SK-N-SH (cell line): ENCODE data around the gene NELFB. TPM values are rescaled to one million over a fixed set of nuclear protein-coding genes. Genes with fewer than 3 reads are reported as not detected.

Experiments used
- CTCF ChIA-PET: fragments of 300-600, 350-600 bp; formaldehyde crosslinking; extraction: SDS; loops from one replicate; lab custom pipeline; 2021; lab: Yijun Ruan, JAX
- POLR2A ChIA-PET: fragments of 350-600 bp; sonication (Branson Sonifier 250); formaldehyde crosslinking; extraction: SDS; loops from one replicate; lab custom pipeline; 2020; ENCODE audit warnings: antibody characterized with exemption, inconsistent platforms; lab: Yijun Ruan, JAX
- DNase-seq: peaks from one replicate; pipeline ENCODE4 v3.0.0; 2012
- H2AFZ ChIP-seq: fragments of 200-600 bp; sonication (generic); 2 replicates; pipeline ENCODE4 v1.8.1; 2016; ENCODE audit warnings: antibody characterized with exemption, mild to moderate bottlenecking, low read depth
- H3F3A ChIP-seq: fragments of 200-600 bp; sonication (generic); replicated peaks from 2 replicates; pipeline ENCODE3; 2016; ENCODE audit warnings: antibody characterized with exemption, mild to moderate bottlenecking; ENCODE audit not compliant: insufficient read depth
- H3K27ac ChIP-seq, 2 experiments: fragments of 200-500 bp in 1 of 2; fragments of 200-600 bp in 1 of 2; sonication (Bioruptor generic) in 1 of 2; sonication (generic), shearing (Covaris generic) in 1 of 2; 2 replicates each; pipeline versions ENCODE4 v1.5.1 to v1.6.1; 2014 to 2016; ENCODE audit warnings: low read depth in 2 of 2, inconsistent platforms in 1 of 2, low read length in 1 of 2, mild to moderate bottlenecking in 1 of 2, mixed read lengths in 1 of 2
- H3K27me3 ChIP-seq: fragments of 200-600 bp; sonication (generic), shearing (Covaris generic); 2 replicates; pipeline ENCODE4 v1.6.1; 2016; ENCODE audit warnings: mixed run types; ENCODE audit not compliant: insufficient read depth
- H3K36me3 ChIP-seq, 2 experiments: fragments of 200-500 bp in 1 of 2; fragments of 200-600 bp in 1 of 2; sonication (Bioruptor generic) in 1 of 2; sonication (generic) in 1 of 2; replicated peaks in 1 of 2; 2 replicates each; pipeline versions ENCODE3 to v1.5.1; 2014 to 2016; ENCODE audit warnings: low read length in 1 of 2, mild to moderate bottlenecking in 1 of 2; ENCODE audit not compliant: insufficient read depth in 2 of 2, control insufficient read depth in 1 of 2
- H3K4me1 ChIP-seq, 2 experiments: fragments of 200-500 bp in 1 of 2; fragments of 200-600 bp in 1 of 2; sonication (Bioruptor generic) in 1 of 2; sonication (generic), shearing (Covaris generic) in 1 of 2; 2 replicates each; pipeline versions ENCODE4 v1.5.1 to v1.6.1; 2014 to 2016; ENCODE audit warnings: low read depth in 1 of 2, low read length in 1 of 2, mixed run types in 1 of 2; ENCODE audit not compliant: insufficient read depth in 2 of 2, control insufficient read depth in 1 of 2
- H3K4me2 ChIP-seq: fragments of 200-600 bp; sonication (generic), shearing (Covaris generic); 2 replicates; pipeline ENCODE4 v1.6.1; 2017; ENCODE audit warnings: mixed run types
- H3K4me3 ChIP-seq, 2 experiments: fragments of 200-500 bp in 1 of 2; fragments of 200-600 bp in 1 of 2; sonication (Bioruptor generic) in 1 of 2; sonication (generic), shearing (Covaris generic) in 1 of 2; 2 replicates each; pipeline versions ENCODE4 v1.5.1 to v1.8.1; 2014 to 2016; ENCODE audit warnings: low read depth in 2 of 2, inconsistent platforms in 1 of 2, low read length in 1 of 2, mild to moderate bottlenecking in 1 of 2, mixed read lengths in 1 of 2, moderate library complexity in 1 of 2
- H3K79me2 ChIP-seq: fragments of 200-600 bp; sonication (generic); 2 replicates; pipeline ENCODE4 v1.8.1; 2017; ENCODE audit warnings: mild to moderate bottlenecking; ENCODE audit not compliant: insufficient read depth
- H3K9ac ChIP-seq: fragments of 200-600 bp; sonication (generic); 2 replicates; pipeline ENCODE4 v1.6.1; 2017; ENCODE audit warnings: mixed run types
- H3K9me2 ChIP-seq: fragments of 200-600 bp; sonication (generic); 2 replicates; pipeline ENCODE4 v1.6.1; 2017; ENCODE audit warnings: mixed run types
- H3K9me3 ChIP-seq: fragments of 200-600 bp; sonication (generic); 2 replicates; pipeline ENCODE4 v1.6.1; 2017; ENCODE audit warnings: mixed run types, mild to moderate bottlenecking, moderate library complexity
- H4K20me1 ChIP-seq: fragments of 200-600 bp; sonication (generic); 2 replicates; pipeline ENCODE4 v1.6.1; 2017; ENCODE audit warnings: mild to moderate bottlenecking, mixed run types; ENCODE audit not compliant: insufficient read depth
- CTCF ChIP-seq: fragments of 200-600 bp; sonication (generic); IDR thresholded peaks from 2 replicates; pipeline ENCODE4 v1.6.1; 2017; ENCODE audit warnings: antibody characterized with exemption, mild to moderate bottlenecking, moderate library complexity
- EP300 ChIP-seq, 2 experiments: IDR thresholded peaks; 2 replicates each; pipeline versions ENCODE4 v1.4.0 to v1.6.1; 2012; ENCODE audit warnings: borderline replicate concordance in 1 of 2, low read depth in 1 of 2, low read length in 1 of 2
- EZH2phosphoT487 ChIP-seq: fragments of 200-600 bp; sonication (generic); IDR thresholded peaks from 2 replicates; pipeline ENCODE4 v1.6.1; 2017; ENCODE audit warnings: low read depth, mixed run types, mild to moderate bottlenecking, antibody characterized with exemption, moderate library complexity, borderline replicate concordance
- FOXM1 ChIP-seq: IDR thresholded peaks from 2 replicates; pipeline ENCODE4 v1.4.0; 2012; ENCODE audit warnings: low read depth, mild to moderate bottlenecking
- GABPA ChIP-seq: IDR thresholded peaks from 2 replicates; pipeline ENCODE4 v1.4.0; 2012; ENCODE audit warnings: low read depth, mild to moderate bottlenecking
- MEF2A ChIP-seq: IDR thresholded peaks from 2 replicates; pipeline ENCODE4 v1.4.0; 2012; ENCODE audit warnings: low read depth, borderline replicate concordance
- NFIC ChIP-seq: IDR thresholded peaks from 2 replicates; pipeline ENCODE4 v1.4.0; 2012; ENCODE audit warnings: borderline replicate concordance
- SIN3A ChIP-seq: IDR thresholded peaks from 2 replicates; pipeline ENCODE4 v1.6.1; 2012; ENCODE audit warnings: low read depth, mild to moderate bottlenecking, low read length, moderate library complexity, borderline replicate concordance
- SMC3 ChIP-seq: IDR thresholded peaks from 2 replicates; pipeline ENCODE4 v1.6.1; 2012; ENCODE audit warnings: low read depth, low read length, improper control_type of control experiment
- TCF12 ChIP-seq: IDR thresholded peaks from 2 replicates; pipeline ENCODE4 v1.4.0; 2012
- USF1 ChIP-seq: IDR thresholded peaks from 2 replicates; pipeline ENCODE4 v1.4.0; 2012; ENCODE audit warnings: low read depth, borderline replicate concordance
- YY1 ChIP-seq: IDR thresholded peaks from 2 replicates; pipeline ENCODE4 v1.4.0; 2012; ENCODE audit warnings: low read depth, mild to moderate bottlenecking
- WGBS: methylation state at CpG from one replicate; pipeline ENCODE4 v1.1.6; 2017; ENCODE audit warnings: low lambda C conversion rate; 5-methylcytosine and 5-hydroxymethylcytosine counted together
- polyA plus RNA-seq, 3 experiments: library from polyadenylated mRNA; depleted of rRNA; stranded (reverse); fragments of >200 nt; gene quantifications; 2 replicates each; pipeline ENCODE4 v1.2.3, GENCODE V29; 2012
- TF ChIP-seq, protein P1 (sequence below): fragments of 150-350 bp; IDR thresholded peaks from 2 replicates; pipeline ENCODE4 v1.6.1; 2017; ENCODE audit warnings: antibody characterized with exemption, low read length, low read depth, borderline replicate concordance

NELFB gene
- polyA plus RNA-seq, 1 of the 3 experiments (the other 2 are of a cell fraction) = 62.7 TPM

DNA sequence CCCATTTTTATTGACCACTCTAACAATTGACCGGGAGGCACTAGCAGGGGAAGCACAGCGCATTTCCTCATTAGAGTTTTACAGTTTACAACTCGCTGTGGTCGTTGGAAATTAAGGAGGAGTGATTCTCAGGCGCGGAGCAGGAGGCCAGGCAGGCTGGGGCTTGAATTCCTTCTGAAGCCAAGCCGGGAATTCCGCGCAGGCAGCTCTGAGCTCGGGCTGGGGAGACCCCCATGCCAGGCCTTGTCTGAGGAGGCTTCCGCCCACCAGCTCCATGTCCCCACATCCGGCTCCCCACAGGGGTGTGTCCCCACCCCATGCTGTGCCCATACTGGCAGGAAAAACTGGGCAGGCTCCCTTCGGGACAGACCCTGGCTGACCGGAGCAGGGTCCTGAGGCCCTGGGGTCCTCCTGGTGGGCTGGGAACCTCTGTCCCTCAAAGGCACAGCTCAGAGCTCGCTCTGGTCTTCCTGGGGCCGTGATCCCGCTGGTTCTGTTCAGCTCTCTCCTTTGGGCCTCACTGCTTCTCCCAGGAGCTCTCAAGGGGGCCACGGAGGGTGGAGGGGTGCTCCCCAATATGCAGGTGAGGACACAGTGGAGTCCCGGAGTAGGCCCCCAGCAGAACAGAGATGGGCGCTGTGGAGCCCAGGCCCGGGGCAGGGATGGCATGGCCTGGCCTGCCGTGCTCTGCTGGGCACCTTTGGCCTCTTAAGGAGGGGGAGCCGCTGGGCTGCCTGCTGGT lies 48.2 kb downstream of the NELFB start:
- H3K4me3 ChIP-seq = no peak overlapping the region; a peak in 1 of 4 replicates
- CTCF ChIA-PET = interaction anchor here (1.0 to 5.7 kb wide), 8 partner anchors 10 to 195 kb away, joined by 3 to 74 read pairs (median 8); partner anchors contain the start of genes EXD3 and NOXA1

DNA sequence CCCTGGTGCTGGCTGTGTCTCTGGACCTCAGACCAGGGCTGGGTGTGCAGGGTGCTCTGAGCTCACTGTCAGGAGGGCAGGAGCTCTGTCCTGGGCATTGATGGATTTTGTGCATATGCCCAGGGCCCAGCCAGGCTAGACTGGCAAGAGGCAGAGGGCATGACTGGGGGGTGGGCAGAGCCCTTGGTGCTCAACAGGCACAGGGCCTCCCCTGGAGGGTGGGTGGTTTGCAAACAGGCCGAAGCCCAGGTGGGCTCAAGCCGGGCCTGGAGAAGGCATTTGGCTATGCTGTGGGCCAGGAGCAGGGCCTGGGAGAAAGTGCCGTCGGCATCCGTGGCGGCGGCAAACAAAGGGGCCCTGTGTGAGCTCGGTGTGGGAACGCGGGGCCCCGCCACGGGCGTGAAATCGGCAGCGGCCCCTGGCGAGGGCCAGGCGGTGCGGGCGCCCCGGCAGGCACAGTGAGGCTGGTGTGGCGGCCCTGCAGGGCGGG lies 48.8 kb downstream of the NELFB start:
- ChIA-PET POLR2A (no interaction called here), CTCF (interaction anchor here (1.2 to 5.7 kb wide), 5 partner anchors 9 to 104 kb away, joined by 5 to 74 read pairs (median 6); no protein-coding TSS in a partner anchor)
- Histone ChIP-seq H3K27me3 (no peaks in the 10 kb centered on the region), H3F3A (peaks cover 4% of the 10 kb centered on the region), H4K20me1 (no peaks in the 10 kb centered on the region), H3K79me2 (no peaks in the 10 kb centered on the region), H2AFZ (no peak overlapping the region), H3K9ac (no peak overlapping the region), H3K4me2 (no peak overlapping the region), H3K9me3 (no peaks in the 10 kb centered on the region), H3K27ac (no peak overlapping the region), H3K4me3 (no peak overlapping the region), H3K4me1 (peaks cover 0 to 24% of the 10 kb centered on the region in 2 experiments; a peak in 2 of 4 replicates), H3K9me2 (no peaks in the 10 kb centered on the region), H3K36me3 (no peaks in the 10 kb centered on the region)
- TF ChIP-seq EP300 (IDR thresholded peaks at IDR 0.05; ENCODE audit: borderline replicate concordance in 1 of 2, low read depth in 1 of 2, low read length in 1 of 2) (no peak), SMC3 (no peak), EZH2phosphoT487 (no peak), USF1 (no peak), GABPA (no peak), MEF2A (no peak), SIN3A (no peak), NFIC (no peak), YY1 (no peak), FOXM1 (no peak)
- TF ChIP-seq, protein P1, sequence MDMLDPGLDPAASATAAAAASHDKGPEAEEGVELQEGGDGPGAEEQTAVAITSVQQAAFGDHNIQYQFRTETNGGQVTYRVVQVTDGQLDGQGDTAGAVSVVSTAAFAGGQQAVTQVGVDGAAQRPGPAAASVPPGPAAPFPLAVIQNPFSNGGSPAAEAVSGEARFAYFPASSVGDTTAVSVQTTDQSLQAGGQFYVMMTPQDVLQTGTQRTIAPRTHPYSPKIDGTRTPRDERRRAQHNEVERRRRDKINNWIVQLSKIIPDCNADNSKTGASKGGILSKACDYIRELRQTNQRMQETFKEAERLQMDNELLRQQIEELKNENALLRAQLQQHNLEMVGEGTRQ = no peak
- whole genome bisulfite sequencing = over 99% methylated on average over 18 of the region's 22 CpGs
- DNase-seq = peak; percentile 15

More for the DNA sequence above, 48.2 kb downstream of the NELFB start:
- H3K27ac ChIP-seq = no peak overlapping the region
- POLR2A ChIA-PET = no interaction called here
- H3K27me3 ChIP-seq = no peaks in the 10 kb centered on the region
- H2AFZ ChIP-seq = no peak overlapping the region
- no peaks in the 10 kb centered on the region for H3K79me2 ChIP-seq
- H3K9me3 ChIP-seq = no peaks in the 10 kb centered on the region
- H3K36me3 ChIP-seq = no peaks in the 10 kb centered on the region
- H3F3A ChIP-seq = peaks cover 4% of the 10 kb centered on the region
- WGBS = 96% methylated on average over 17 of the region's 23 CpGs
- H3K9me2 ChIP-seq = no peaks in the 10 kb centered on the region
- H3K4me1 ChIP-seq = peaks cover 0 to 24% of the 10 kb centered on the region in 2 experiments; a peak in 2 of 4 replicates
- peak; percentile 20 for DNase-seq
- no peak for TF ChIP-seq TCF12
- TF ChIP-seq CTCF = no peak
- no peak overlapping the region for H3K9ac ChIP-seq
- H4K20me1 ChIP-seq = no peaks in the 10 kb centered on the region
- H3K4me2 ChIP-seq = no peak overlapping the region
